ENCODE data around the gene BAIAP2. TPM values are rescaled to one million over a fixed set of nuclear protein-coding genes. Genes with fewer than 3 reads are reported as not detected.

Gene BAIAP2, protein sequence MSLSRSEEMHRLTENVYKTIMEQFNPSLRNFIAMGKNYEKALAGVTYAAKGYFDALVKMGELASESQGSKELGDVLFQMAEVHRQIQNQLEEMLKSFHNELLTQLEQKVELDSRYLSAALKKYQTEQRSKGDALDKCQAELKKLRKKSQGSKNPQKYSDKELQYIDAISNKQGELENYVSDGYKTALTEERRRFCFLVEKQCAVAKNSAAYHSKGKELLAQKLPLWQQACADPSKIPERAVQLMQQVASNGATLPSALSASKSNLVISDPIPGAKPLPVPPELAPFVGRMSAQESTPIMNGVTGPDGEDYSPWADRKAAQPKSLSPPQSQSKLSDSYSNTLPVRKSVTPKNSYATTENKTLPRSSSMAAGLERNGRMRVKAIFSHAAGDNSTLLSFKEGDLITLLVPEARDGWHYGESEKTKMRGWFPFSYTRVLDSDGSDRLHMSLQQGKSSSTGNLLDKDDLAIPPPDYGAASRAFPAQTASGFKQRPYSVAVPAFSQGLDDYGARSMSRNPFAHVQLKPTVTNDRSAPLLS
- polyA plus RNA-seq: 180 and 236 TPM in 2 replicates

DNA sequence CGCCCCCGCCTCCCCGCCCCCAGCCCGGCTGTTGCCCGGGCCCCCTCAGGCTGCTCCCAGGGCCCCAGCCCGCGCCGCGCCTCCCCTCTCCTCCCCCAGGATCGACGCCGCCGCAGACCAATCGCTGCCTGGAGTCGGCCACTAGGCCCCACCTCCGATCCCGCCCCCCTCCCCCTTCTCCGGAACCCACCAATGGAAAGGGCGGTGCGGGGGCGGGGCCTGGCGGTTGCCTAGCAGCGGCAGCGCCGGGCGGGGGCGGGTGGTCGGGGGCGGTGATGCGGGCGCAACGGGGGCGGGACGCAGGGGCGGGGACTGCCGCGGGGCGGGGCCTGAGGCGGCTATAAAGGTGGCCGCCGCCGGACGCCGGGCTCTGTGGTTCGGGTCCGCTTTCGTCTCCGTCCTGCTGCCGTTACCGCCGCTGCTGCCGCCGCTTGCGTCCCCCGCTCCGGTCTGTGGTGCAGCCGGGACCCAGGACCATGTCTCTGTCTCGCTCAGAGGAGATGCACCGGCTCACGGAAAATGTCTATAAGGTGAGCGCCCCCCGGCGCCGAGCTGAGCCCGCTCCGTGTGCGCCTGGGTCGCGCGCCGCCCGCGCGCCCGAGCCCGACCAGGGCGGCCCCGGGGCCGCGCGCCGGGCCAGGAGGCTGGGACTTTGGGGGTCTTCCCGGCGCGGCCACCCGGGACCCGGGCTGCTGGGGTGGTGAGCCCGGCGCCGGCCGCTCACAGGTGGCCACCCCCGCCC, at the start of gene BAIAP2:
Gene BAIAP2, plus strand, starts transcription at position 373 of the 742 bp plus-strand sequence. Its CDS starts 104 bp downstream, at position 477.

DNA sequence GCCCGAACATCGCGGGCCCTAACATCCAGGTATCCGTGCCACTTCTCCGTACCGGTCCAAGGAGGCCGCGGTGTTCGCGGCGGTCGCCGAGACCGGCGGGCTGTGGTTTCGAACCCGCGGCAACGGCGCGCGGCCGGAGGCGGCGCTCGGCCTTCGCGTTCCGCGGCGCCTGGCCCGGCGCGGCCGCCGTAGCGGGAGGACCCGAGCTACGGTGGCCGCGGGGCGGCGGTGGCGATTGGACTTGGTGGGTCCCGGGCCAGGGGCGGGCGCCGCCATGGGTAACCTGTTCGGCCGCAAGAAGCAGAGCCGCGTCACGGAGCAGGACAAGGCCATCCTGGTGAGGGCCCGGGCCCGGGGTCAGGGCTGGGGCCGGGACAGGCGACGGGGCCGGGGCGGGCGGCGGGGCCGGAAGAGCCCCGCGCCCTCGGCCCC, 43.3 kb upstream of the BAIAP2 start, which contains the start of gene CHMP6:
Gene CHMP6, plus strand, starts transcription at position 197 of the 432 bp plus-strand sequence. Its CDS starts 78 bp downstream, at position 275.

DNA sequence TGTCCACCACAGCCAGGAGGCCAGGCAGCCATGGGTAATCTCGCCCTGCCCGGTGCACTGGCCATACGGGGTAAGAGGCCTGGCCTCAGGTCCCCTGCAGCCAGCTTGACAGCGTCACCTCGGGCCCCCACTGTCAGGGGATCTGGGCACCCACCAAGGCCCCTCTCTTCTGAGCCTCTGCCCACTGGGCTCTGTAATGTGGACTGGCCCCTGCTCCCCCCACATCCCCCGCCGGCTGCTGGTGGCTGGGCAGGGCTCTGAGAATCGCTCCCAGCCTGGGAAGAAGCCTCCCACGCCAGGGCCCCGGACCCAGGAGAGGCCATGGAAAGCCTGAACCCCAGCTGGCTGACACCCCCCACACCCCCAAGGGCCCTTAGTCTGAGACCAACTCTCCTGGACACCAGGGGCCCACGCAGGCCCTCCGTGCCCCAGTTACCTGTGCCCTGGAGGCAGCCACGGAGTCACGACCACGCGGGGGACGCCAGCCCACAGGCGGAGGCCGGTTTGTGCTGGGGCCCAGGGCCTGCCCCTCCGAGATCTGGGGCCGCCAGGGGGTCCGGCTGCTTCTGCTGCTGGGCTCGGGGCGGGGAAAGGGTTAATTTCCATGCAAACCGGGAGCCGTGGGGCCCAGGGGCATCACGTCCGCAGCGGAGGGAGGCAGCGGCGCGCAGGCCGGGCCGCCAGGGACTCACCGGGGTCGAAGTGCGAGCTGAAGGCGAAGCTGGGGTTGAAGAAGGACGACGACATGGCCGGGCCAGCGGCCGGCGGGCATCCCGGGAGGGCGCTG, 130.5 kb downstream of the BAIAP2 start, which contains the start of gene PVALEF:
Gene PVALEF, plus strand, starts transcription at position 262 of the 787 bp plus-strand sequence. CDS start 15,720 bp downstream, outside the sequence.

DNA sequence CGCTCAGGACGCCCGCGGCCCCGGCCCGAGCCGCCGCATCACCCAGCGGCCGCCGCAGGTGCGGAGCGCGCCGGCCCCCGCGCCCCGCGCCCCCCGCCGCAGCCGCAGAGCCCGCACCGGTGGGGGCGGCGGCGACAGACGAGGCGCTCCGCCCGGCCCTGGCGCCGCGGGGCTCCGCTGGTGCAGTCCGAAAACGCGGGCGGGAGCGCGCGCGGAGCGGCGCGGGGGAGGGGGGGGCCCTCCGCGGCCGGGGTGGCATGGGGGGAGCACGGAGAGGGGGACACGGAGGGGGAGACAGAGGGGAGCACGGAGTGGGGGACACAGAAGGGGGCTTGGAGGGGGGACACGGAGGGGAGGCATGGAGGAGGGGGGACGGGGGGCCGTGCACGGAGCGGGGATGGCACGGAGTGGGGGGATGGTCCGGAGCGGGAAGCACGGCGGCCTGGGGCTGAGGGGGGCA, 131.1 kb downstream of the BAIAP2 start, which contains the start of gene AATK:
Gene AATK, minus strand, starts transcription at position 189 of the 460 bp plus-strand sequence. CDS start 229 bp downstream, outside the sequence.

Other genes with a start within 250 kb of the BAIAP2 start
- 0.63 TPM in 1 of 2 replicates, not detected in the other for gene CHMP6, start 43.3 kb upstream of the BAIAP2 start, polyA plus RNA-seq
- not detected in 2 replicates for gene PVALEF, start 130.4 kb downstream of the BAIAP2 start, polyA plus RNA-seq
- 0.48 and 0.56 TPM in 2 replicates for gene AATK, start 131.1 kb downstream of the BAIAP2 start, polyA plus RNA-seq
- gene CEP131, start 187.8 kb downstream of the BAIAP2 start, polyA plus RNA-seq: 0.36 TPM in 1 of 2 replicates, not detected in the other
- gene TEPSIN, start 203.9 kb downstream of the BAIAP2 start, polyA plus RNA-seq: 0.42 and 2.8 TPM in 2 replicates
- gene NDUFAF8, start 204.2 kb downstream of the BAIAP2 start, polyA plus RNA-seq: 33.9 and 55.0 TPM in 2 replicates